H9 (cell line): ENCODE data around the gene NPDC1. TPM values are rescaled to one million over a fixed set of nuclear protein-coding genes. Genes with fewer than 3 reads are reported as not detected.

ENCODE experiments used
- DNase-seq: peaks from one replicate; pipeline ENCODE4 v3.0.0-alpha.2; 2017
- H2AFZ ChIP-seq: one replicate; pipeline ENCODE4 v1.6.1; 2013; ENCODE audit warnings: mild to moderate bottlenecking, low read length, control low read depth, moderate library complexity
- H2AK5ac ChIP-seq: 2 replicates; pipeline ENCODE4 v1.6.1; 2013; ENCODE audit warnings: low read length, control low read depth, mixed read lengths; ENCODE audit not compliant: insufficient read length
- H2BK120ac ChIP-seq: one replicate; pipeline ENCODE4 v1.6.1; 2013; ENCODE audit warnings: low read depth, mild to moderate bottlenecking, low read length, control low read depth, inconsistent platforms; ENCODE audit not compliant: poor library complexity, severe bottlenecking
- H2BK12ac ChIP-seq: 2 replicates; pipeline ENCODE4 v1.6.1; 2013; ENCODE audit warnings: low read length, control low read depth, mixed read lengths, low read depth; ENCODE audit not compliant: insufficient read length
- H2BK15ac ChIP-seq: 2 replicates; pipeline ENCODE4 v1.6.1; 2013; ENCODE audit warnings: low read depth, low read length, control low read depth
- H2BK20ac ChIP-seq: one replicate; pipeline ENCODE4 v1.6.1; 2013; ENCODE audit warnings: low read depth, mild to moderate bottlenecking, low read length, control low read depth, inconsistent platforms; ENCODE audit not compliant: poor library complexity, severe bottlenecking
- H2BK5ac ChIP-seq: 2 replicates; pipeline ENCODE4 v1.6.1; 2013; ENCODE audit warnings: low read length, control low read depth, mixed read lengths; ENCODE audit not compliant: insufficient read length
- H3K14ac ChIP-seq: 2 replicates; pipeline ENCODE4 v1.6.1; 2013; ENCODE audit warnings: low read length, control low read depth; ENCODE audit not compliant: insufficient read depth
- H3K18ac ChIP-seq: 2 replicates; pipeline ENCODE4 v1.6.1; 2013; ENCODE audit warnings: low read depth, mild to moderate bottlenecking, mixed read lengths, low read length, control low read depth; ENCODE audit not compliant: insufficient read length
- H3K23ac ChIP-seq: 2 replicates; pipeline ENCODE4 v1.6.1; 2013; ENCODE audit warnings: low read length, control low read depth, mixed read lengths, low read depth; ENCODE audit not compliant: insufficient read length
- H3K23me2 ChIP-seq: 2 replicates; pipeline ENCODE4 v1.6.1; 2013; ENCODE audit warnings: low read depth, mild to moderate bottlenecking, mixed read lengths, low read length, control low read depth; ENCODE audit not compliant: insufficient read length, poor library complexity, severe bottlenecking
- H3K27ac ChIP-seq: 2 replicates; pipeline ENCODE4 v1.5.1; 2013; ENCODE audit warnings: low read length, control low read depth, mixed read lengths, low read depth; ENCODE audit not compliant: insufficient read length
- H3K27me3 ChIP-seq: 2 replicates; pipeline ENCODE4 v1.6.1; 2013; ENCODE audit warnings: low read length, control low read depth, inconsistent platforms; ENCODE audit not compliant: insufficient read depth
- H3K4ac ChIP-seq: 2 replicates; pipeline ENCODE4 v1.6.1; 2013; ENCODE audit warnings: low read depth, mild to moderate bottlenecking, control low read depth, inconsistent platforms, low read length, moderate library complexity
- H3K4me1 ChIP-seq: 2 replicates; pipeline ENCODE4 v1.6.1; 2013; ENCODE audit warnings: low read length, control low read depth, inconsistent platforms; ENCODE audit not compliant: insufficient read depth
- H3K4me2 ChIP-seq: 2 replicates; pipeline ENCODE4 v1.6.1; 2013; ENCODE audit warnings: low read length, control low read depth, mixed read lengths; ENCODE audit not compliant: insufficient read length, insufficient read depth
- H3K56ac ChIP-seq: 2 replicates; pipeline ENCODE4 v1.6.1; 2013; ENCODE audit warnings: low read depth, mild to moderate bottlenecking, mixed read lengths, low read length, control low read depth; ENCODE audit not compliant: insufficient read length
- H3K79me1 ChIP-seq: 2 replicates; pipeline ENCODE4 v1.6.1; 2013; ENCODE audit warnings: low read depth, mild to moderate bottlenecking, moderate library complexity, low read length, control low read depth, inconsistent platforms; ENCODE audit not compliant: insufficient read depth, poor library complexity, severe bottlenecking
- H3K79me2 ChIP-seq: 2 replicates; pipeline ENCODE4 v1.6.1; 2013; ENCODE audit warnings: low read length, control low read depth, inconsistent platforms; ENCODE audit not compliant: insufficient read depth
- H3K9ac ChIP-seq: 2 replicates; pipeline ENCODE4 v1.6.1; 2013; ENCODE audit warnings: low read length, control low read depth, mixed read lengths; ENCODE audit not compliant: insufficient read length; ENCODE audit errors: extremely low read depth
- H3K9me3 ChIP-seq: one replicate; pipeline ENCODE4 v1.6.1; 2013; ENCODE audit warnings: low read depth, low read length, inconsistent platforms; ENCODE audit not compliant: control insufficient read depth
- H3T11ph ChIP-seq: one replicate; pipeline ENCODE4 v1.6.1; 2013; ENCODE audit warnings: mild to moderate bottlenecking, low read length, control low read depth, inconsistent platforms
- H4K20me1 ChIP-seq: one replicate; pipeline ENCODE4 v1.6.1; 2013; ENCODE audit not compliant: control insufficient read depth, insufficient read length, insufficient read depth
- H4K5ac ChIP-seq: 2 replicates; pipeline ENCODE4 v1.6.1; 2013; ENCODE audit warnings: low read depth, mild to moderate bottlenecking, mixed read lengths, low read length, control low read depth; ENCODE audit not compliant: insufficient read length
- H4K8ac ChIP-seq: replicated peaks from 2 replicates; pipeline ENCODE4 v1.6.1; 2013; ENCODE audit warnings: low read length, control low read depth, mixed read lengths, low read depth; ENCODE audit not compliant: insufficient read length
- H4K91ac ChIP-seq: 2 replicates; pipeline ENCODE4 v1.6.1; 2013; ENCODE audit warnings: low read depth, mild to moderate bottlenecking, moderate library complexity, mixed read lengths, low read length, control low read depth; ENCODE audit not compliant: insufficient read length
- H3K27ac Mint-ChIP-seq, 3 experiments: 2 replicates in 2 of 3; 3 replicates in 1 of 3; pipeline ENCODE4 v1.8.0; 2020 to 2021; ENCODE audit warnings: mixed read lengths in 3 of 3, mild to moderate bottlenecking in 1 of 3, moderate library complexity in 1 of 3
- H3K27me3 Mint-ChIP-seq: 2 replicates; pipeline ENCODE4 v1.8.0; 2021; ENCODE audit warnings: low read depth, mild to moderate bottlenecking, moderate library complexity, mixed read lengths
- H3K36me3 Mint-ChIP-seq, 3 experiments: 2 replicates in 2 of 3; 3 replicates in 1 of 3; pipeline ENCODE4 v1.8.0; 2020 to 2021; ENCODE audit warnings: low read depth in 3 of 3, mixed read lengths in 3 of 3; ENCODE audit not compliant: insufficient read depth in 1 of 3
- H3K4me1 Mint-ChIP-seq, 2 experiments: 2 replicates each; pipeline ENCODE4 v1.8.0; 2020; ENCODE audit warnings: mixed read lengths in 2 of 2
- H3K4me3 Mint-ChIP-seq, 2 experiments: 2 replicates in 1 of 2; 3 replicates in 1 of 2; pipeline ENCODE4 v1.8.0; 2020 to 2021; ENCODE audit warnings: mild to moderate bottlenecking in 2 of 2, mixed read lengths in 2 of 2, moderate library complexity in 1 of 2
- H3K9me3 Mint-ChIP-seq, 2 experiments: 2 replicates in 1 of 2; 3 replicates in 1 of 2; pipeline ENCODE4 v1.8.0; 2020; ENCODE audit warnings: mild to moderate bottlenecking in 2 of 2, mixed read lengths in 2 of 2, moderate library complexity in 1 of 2
- CTCF ChIP-seq: fragments of 200-600 bp; sonication (generic); conservative IDR thresholded peaks from 3 replicates; pipeline ENCODE4 v1.8.0; 2021; ENCODE audit warnings: antibody characterized with exemption, mild to moderate bottlenecking
- WGBS: extraction: QIAGEN DNeasy Blood & Tissue Kit; methylation state at CpG from one replicate; pipeline ENCODE4 v1.1.7; 2013; ENCODE audit warnings: missing lambda C conversion rate, low lambda C conversion rate, mixed read lengths; ENCODE audit not compliant: insufficient read length; ENCODE audit errors: extremely low coverage; 5-methylcytosine and 5-hydroxymethylcytosine counted together
- long read RNA-seq: library from polyadenylated mRNA; unstranded; transcript quantifications from one replicate; pipeline ENCODE4 v2.0.0, GENCODE V29; 2020
- total RNA-seq: library from RNA; stranded (reverse); gene quantifications from 2 replicates; pipeline ENCODE4 v1.2.1, GENCODE V29; 2021

NPDC1 gene
- total RNA-seq = 51.8 and 57.6 TPM in 2 replicates
- long read RNA-seq, transcript NPDC1-202 (9 exons, 1,494 nt) = major isoform, 249 of 285 reads
- long read RNA-seq, partial matches to known transcripts = 6 of 285 reads
- long read RNA-seq, other reads (novel, unspliced or antisense) = 30 of 285 reads

GRCh38 chr9:137046088-137046787, at the start of gene NPDC1:
TSS of gene NPDC1 (minus strand) at chr9:137046177. CDS start at chr9:137045989, 188 bp downstream.
- TF ChIP-seq CTCF = peak; percentile 92
- DNase-seq = peak; percentile 91
- Histone ChIP-seq H2BK20ac (no peak within 1 kb of the TSS), H4K5ac (no peak within 1 kb of the TSS), H2BK12ac (no peak within 1 kb of the TSS), H4K20me1 (no peaks in the 10 kb centered on the region), H3K4me2 (peak within 1 kb of the TSS; percentile 58), H3K23me2 (peaks cover 11% of the 10 kb centered on the region), H3K79me2 (peaks cover 2% of the 10 kb centered on the region; the same call in 1 of the 2 replicates), H3K9me3 (no peaks in the 10 kb centered on the region), H3K4me1 (no peaks in the 10 kb centered on the region), H3K79me1 (no peaks in the 10 kb centered on the region), H2AK5ac (no peak within 1 kb of the TSS), H3K18ac (no peak within 1 kb of the TSS), H2AFZ (no peak within 1 kb of the TSS), H3K27me3 (peaks cover 6% of the 10 kb centered on the region; the same call in 1 of the 2 replicates), H3T11ph (no peak within 1 kb of the TSS), H3K4ac (no peak within 1 kb of the TSS), H3K9ac (no peak within 1 kb of the TSS), H4K8ac (no peak within 1 kb of the TSS), H3K23ac (no peak within 1 kb of the TSS), H2BK120ac (no peak within 1 kb of the TSS), H4K91ac (no peak within 1 kb of the TSS), H2BK15ac (no peak within 1 kb of the TSS), H2BK5ac (no peak within 1 kb of the TSS), H3K56ac (no peak within 1 kb of the TSS), H3K14ac (no peak within 1 kb of the TSS), H3K27ac (no peak within 1 kb of the TSS)
- WGBS = no CpG with 5 or more reads among the region's 57 CpGs
- Mint-ChIP-seq H3K4me1 (peaks cover 5 to 10% of the 10 kb centered on the region in 2 experiments), H3K27me3 (peaks cover 52% of the 10 kb centered on the region), H3K4me3 (peak within 1 kb of the TSS; percentile 71 to 86), H3K36me3 (no peaks in the 10 kb centered on the region), H3K9me3 (no peaks in the 10 kb centered on the region), H3K27ac (no peak within 1 kb of the TSS)
